ENCODE results near the gene MAS1.

Gene MAS1

DNA sequence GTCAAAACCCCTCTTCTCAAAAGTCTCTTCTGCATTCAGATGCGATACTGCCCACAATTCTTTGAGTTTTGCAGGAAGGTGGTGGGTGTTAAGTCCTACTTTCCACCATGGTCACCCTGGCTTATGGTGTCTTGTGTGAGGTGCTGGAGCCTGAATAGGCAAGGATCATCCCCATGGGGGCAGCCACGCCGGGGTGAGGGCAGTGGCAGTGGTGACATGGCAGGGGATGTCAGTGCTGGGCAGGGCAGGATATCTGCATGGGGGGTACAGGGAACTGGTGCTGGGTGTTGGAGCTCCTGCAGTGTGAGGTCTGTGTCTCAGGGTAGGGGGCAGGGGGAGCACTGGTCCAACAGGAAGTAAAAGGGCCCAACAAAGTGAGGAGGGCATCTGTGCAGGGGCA, 2.3 kb downstream of the MAS1 start:
- no peak for TF ChIP-seq CTCF (IDR thresholded peaks at IDR 0.05; ENCODE audit: low read depth, low read length)
- DNase-seq (ENCODE audit: extremely low read depth, low read depth): no peak

DNA sequence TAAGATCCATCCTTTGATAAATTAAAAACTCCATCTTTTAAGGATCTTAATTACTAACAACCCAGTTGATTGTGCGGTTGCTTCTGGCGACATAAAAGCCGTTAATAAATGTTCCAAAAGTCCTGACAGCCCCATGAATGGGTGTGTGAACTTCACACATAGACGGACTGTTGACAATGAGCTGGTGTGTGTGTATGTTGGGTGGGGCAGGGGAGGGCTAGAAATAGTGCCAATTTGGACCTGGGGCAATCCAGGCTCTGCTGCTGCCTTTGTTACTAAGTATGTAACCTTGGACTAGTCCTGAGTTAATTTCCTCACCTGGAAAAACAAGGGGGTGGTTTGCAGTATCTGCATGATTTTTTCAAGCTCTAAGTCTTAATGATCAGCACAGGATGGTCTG, 4.2 kb downstream of the MAS1 start:
- DNase-seq (ENCODE audit: extremely low read depth, low read depth): no peak
- no peak for TF ChIP-seq CTCF (IDR thresholded peaks at IDR 0.05; ENCODE audit: low read depth, low read length)

DNA sequence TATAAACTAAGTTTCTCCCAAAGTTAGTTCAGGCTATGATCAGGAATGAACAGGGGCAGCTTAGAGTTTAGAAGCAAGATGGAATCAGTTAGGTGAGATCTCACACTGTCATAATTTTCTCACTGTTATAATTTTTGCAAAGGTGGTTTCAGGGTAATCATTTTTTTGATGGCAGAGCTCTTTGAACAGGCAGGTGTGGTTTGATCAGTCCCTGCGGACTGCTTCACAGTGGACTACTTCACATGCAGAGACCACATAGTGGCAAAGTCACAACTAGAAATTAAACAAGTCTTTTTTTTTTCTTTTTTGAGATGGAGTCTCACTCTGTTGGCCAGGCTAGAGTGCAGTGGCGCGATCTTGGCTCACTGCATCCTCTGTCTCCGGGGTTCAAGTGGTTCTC, 6.8 kb downstream of the MAS1 start:
- TF ChIP-seq CTCF (IDR thresholded peaks at IDR 0.05; ENCODE audit: low read depth, low read length): no peak
- no peak for DNase-seq (ENCODE audit: extremely low read depth, low read depth)

DNA sequence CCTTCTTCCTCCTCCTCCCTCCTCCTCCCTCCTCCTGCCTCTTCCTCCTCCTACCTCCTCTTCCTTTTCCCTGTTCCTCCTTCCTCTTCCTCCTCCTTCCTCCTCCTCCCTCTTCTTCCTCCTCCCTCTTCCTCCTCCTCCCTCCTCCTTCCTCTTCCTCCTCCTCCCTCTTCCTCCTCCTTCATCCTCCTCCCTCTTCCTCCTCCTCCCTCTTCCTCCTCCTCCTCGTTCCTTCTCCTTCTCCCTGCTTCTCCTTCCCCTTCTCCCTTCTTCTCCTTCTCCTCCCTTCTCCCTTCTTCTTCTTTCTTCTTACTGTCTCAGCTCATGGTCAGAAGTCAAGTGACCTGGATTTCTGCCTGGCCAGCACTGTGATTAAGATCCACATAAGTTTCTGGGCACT, 7.7 kb downstream of the MAS1 start:
- DNase-seq (ENCODE audit: extremely low read depth, low read depth): no peak
- TF ChIP-seq CTCF (IDR thresholded peaks at IDR 0.05; ENCODE audit: low read depth, low read length): no peak

GRCh38 chr6:159899994-159900745, 9.4 kb downstream of the MAS1 start:
- TF ChIP-seq CTCF (IDR thresholded peaks at IDR 0.05; ENCODE audit: low read depth, low read length): no peak
- peak; percentile 53 for DNase-seq (ENCODE audit: extremely low read depth, low read depth)

GRCh38 chr6:159902620-159903019, 11.8 kb downstream of the MAS1 start:
- DNase-seq (ENCODE audit: extremely low read depth, low read depth): no peak
- TF ChIP-seq CTCF (IDR thresholded peaks at IDR 0.05; ENCODE audit: low read depth, low read length): no peak

DNA sequence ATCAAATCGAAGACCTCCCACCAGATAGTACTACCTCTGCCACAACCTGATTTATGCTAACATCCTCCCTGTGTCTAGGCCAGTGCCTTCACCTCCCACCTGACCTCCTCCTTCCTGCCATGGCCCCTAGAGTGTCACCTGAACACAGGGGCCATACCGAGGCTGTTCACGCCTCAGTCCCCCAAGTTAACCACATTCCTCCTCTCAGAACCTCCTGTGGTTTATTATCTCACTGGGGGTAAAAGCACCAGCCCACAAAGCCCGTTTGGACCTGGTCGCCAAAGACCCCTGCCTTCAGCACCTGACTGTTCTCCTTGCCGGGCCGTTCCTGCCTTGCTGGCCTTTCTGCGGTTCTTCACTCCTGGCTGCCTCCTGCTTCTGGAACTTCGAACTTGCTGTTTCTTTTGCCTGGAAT, 13.7 kb downstream of the MAS1 start:
- TF ChIP-seq CTCF (IDR thresholded peaks at IDR 0.05; ENCODE audit: low read depth, low read length): no peak
- DNase-seq (ENCODE audit: extremely low read depth, low read depth): no peak

Measured in AG09319 (cell line).